Osteocyte (in vitro differentiated cells): ENCODE measurements around the gene ZNF678. TPM values are rescaled to one million over a fixed set of nuclear protein-coding genes. Genes with fewer than 3 reads are reported as not detected.
"Not testable (repeated sequence)": the region's sequence is repeated elsewhere in the genome, so short reads cannot be mapped to it uniquely, and the experiment has no call there.

Experiments
- DNase-seq: peaks from one replicate; pipeline ENCODE4 v3.0.0; 2021; ENCODE audit warnings: mixed read lengths; ENCODE audit not compliant: unreplicated experiment; ENCODE audit errors: extremely low spot score
- H3K27ac Mint-ChIP-seq: one replicate; pipeline ENCODE4 v1.8.0; 2021; ENCODE audit warnings: mild to moderate bottlenecking, mixed read lengths; ENCODE audit not compliant: unreplicated experiment
- H3K27me3 Mint-ChIP-seq: one replicate; pipeline ENCODE4 v1.8.0; 2021; ENCODE audit warnings: mixed read lengths; ENCODE audit not compliant: unreplicated experiment
- H3K36me3 Mint-ChIP-seq: one replicate; pipeline ENCODE4 v1.8.0; 2021; ENCODE audit warnings: mixed read lengths; ENCODE audit not compliant: unreplicated experiment
- H3K4me1 Mint-ChIP-seq: one replicate; pipeline ENCODE4 v1.8.0; 2021; ENCODE audit warnings: mixed read lengths; ENCODE audit not compliant: unreplicated experiment
- H3K4me3 Mint-ChIP-seq: one replicate; pipeline ENCODE4 v1.8.0; 2021; ENCODE audit warnings: mild to moderate bottlenecking, moderate library complexity, mixed read lengths; ENCODE audit not compliant: unreplicated experiment
- H3K9me3 Mint-ChIP-seq: one replicate; pipeline ENCODE4 v1.8.0; 2021; ENCODE audit warnings: mixed read lengths; ENCODE audit not compliant: unreplicated experiment
- CTCF ChIP-seq: fragments of 200-600 bp; sonication (generic); IDR thresholded peaks from 2 replicates; pipeline ENCODE4 v1.5.0; 2021; ENCODE audit warnings: antibody characterized with exemption, mild to moderate bottlenecking, moderate library complexity
- total RNA-seq: library from RNA; stranded (reverse); gene quantifications from 2 replicates; pipeline ENCODE4 v1.2.1, GENCODE V29; 2021

Gene ZNF678
- total RNA-seq, 1 donor from 2014 or later: 6.9 TPM

GRCh38 chr1:227697321-227697864 is 134.0 kb downstream of the ZNF678 start:
- Mint-ChIP-seq H3K36me3 (peaks cover under 1% of the 10 kb centered on the region), H3K27me3 (no peaks in the 10 kb centered on the region), H3K4me3 (no peak overlapping the region), H3K9me3 (peaks cover 46% of the 10 kb centered on the region), H3K27ac (no peak overlapping the region), H3K4me1 (no peaks in the 10 kb centered on the region)
- no peak for TF ChIP-seq CTCF
- no peak for DNase-seq

- not testable (repeated sequence) for DNase-seq, H3K4me1 Mint-ChIP-seq, H3K4me3 Mint-ChIP-seq, H3K36me3 Mint-ChIP-seq, H3K27ac Mint-ChIP-seq, H3K27me3 Mint-ChIP-seq
- peaks cover 56% of the 10 kb centered on the region for H3K9me3 Mint-ChIP-seq
These were observed 138.3 kb downstream of the ZNF678 start for GRCh38 chr1:227701631-227702030.

GRCh38 chr1:227707846-227708245 is 144.5 kb downstream of the ZNF678 start:
- H3K4me3 Mint-ChIP-seq: no peak overlapping the region
- no peak for DNase-seq
- peaks cover 4% of the 10 kb centered on the region for H3K27me3 Mint-ChIP-seq
- H3K36me3 Mint-ChIP-seq: no peaks in the 10 kb centered on the region
- peaks cover 21% of the 10 kb centered on the region for H3K9me3 Mint-ChIP-seq
- no peaks in the 10 kb centered on the region for H3K4me1 Mint-ChIP-seq
- no peak overlapping the region for H3K27ac Mint-ChIP-seq
- TF ChIP-seq CTCF: no peak

GRCh38 chr1:227709451-227709850 is 146.1 kb downstream of the ZNF678 start:
- H3K4me3 Mint-ChIP-seq: no peak overlapping the region
- no peak for TF ChIP-seq CTCF
- peaks cover 4% of the 10 kb centered on the region for H3K27me3 Mint-ChIP-seq
- no peaks in the 10 kb centered on the region for H3K36me3 Mint-ChIP-seq
- no peak for DNase-seq
- no peaks in the 10 kb centered on the region for H3K4me1 Mint-ChIP-seq
- peaks cover 14% of the 10 kb centered on the region for H3K9me3 Mint-ChIP-seq
- no peak overlapping the region for H3K27ac Mint-ChIP-seq

GRCh38 chr1:227710474-227710873 is 147.1 kb downstream of the ZNF678 start:
- not testable (repeated sequence) for H3K4me1 Mint-ChIP-seq, DNase-seq, H3K4me3 Mint-ChIP-seq, H3K36me3 Mint-ChIP-seq, H3K27ac Mint-ChIP-seq, H3K27me3 Mint-ChIP-seq
- H3K9me3 Mint-ChIP-seq: peaks cover 20% of the 10 kb centered on the region

- DNase-seq: no peak
- H3K4me1 Mint-ChIP-seq: no peaks in the 10 kb centered on the region
- peaks cover 36% of the 10 kb centered on the region for H3K9me3 Mint-ChIP-seq
- TF ChIP-seq CTCF: no peak
- peaks cover 14% of the 10 kb centered on the region for H3K27me3 Mint-ChIP-seq
- H3K4me3 Mint-ChIP-seq: no peak overlapping the region
- no peaks in the 10 kb centered on the region for H3K36me3 Mint-ChIP-seq
- H3K27ac Mint-ChIP-seq: no peak overlapping the region
These were observed 149.3 kb downstream of the ZNF678 start for GRCh38 chr1:227712648-227713047.
